ENCODE measurements around the gene CDH15.

DNA sequence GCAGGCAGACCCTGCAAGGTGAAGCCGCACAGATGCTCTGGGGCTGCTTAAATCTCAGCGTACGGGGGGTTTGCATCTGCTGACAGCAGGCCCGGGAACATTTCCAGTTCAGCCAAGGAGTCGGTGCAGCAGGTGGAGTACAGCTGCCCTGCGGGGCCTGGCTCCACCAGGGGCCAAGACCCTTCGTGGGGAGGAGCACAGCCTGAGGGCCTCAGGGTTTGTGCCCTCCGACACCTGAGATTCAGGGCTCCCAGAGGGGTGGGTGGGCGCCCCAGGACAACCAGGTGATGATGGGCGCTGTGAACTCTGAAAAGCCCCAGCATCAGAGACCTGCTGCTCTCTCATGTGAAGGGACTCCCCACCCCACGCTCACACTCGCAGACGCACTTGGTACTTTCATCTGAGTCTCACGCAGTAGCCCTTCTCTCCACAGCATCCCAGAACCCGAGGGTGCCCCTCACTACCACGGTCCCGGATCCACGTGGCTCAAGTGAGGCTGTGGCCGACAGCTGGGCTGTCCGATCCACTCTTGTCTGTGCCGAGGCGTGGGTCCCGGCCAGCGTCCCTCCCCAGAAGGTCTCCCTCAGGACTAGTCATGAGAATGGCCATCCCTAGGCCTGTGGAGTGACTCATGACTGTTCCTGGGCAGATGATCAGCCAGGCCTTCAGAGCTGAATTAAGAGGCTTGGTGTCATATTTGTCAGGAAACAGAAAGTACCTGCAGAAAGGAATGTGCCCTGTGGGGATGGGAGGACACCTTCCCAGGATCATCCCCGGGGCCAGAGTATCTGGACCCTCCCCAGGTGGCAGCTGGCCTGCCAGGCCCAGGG lies 48.3 kb upstream of the CDH15 start:
- TF ChIP-seq, protein P1, sequence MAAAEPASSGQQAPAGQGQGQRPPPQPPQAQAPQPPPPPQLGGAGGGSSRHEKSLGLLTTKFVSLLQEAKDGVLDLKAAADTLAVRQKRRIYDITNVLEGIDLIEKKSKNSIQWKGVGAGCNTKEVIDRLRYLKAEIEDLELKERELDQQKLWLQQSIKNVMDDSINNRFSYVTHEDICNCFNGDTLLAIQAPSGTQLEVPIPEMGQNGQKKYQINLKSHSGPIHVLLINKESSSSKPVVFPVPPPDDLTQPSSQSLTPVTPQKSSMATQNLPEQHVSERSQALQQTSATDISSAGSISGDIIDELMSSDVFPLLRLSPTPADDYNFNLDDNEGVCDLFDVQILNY (CRISPR knock-in tag; IDR thresholded peaks at IDR 0.05), result no peak
- TF ChIP-seq IRF2 (CRISPR knock-in tag; IDR thresholded peaks at IDR 0.05; ENCODE audit: borderline replicate concordance, low read depth) (no peak), NR1H2 (CRISPR knock-in tag; IDR thresholded peaks at IDR 0.05) (no peak)
- TF ChIP-seq, protein P2, sequence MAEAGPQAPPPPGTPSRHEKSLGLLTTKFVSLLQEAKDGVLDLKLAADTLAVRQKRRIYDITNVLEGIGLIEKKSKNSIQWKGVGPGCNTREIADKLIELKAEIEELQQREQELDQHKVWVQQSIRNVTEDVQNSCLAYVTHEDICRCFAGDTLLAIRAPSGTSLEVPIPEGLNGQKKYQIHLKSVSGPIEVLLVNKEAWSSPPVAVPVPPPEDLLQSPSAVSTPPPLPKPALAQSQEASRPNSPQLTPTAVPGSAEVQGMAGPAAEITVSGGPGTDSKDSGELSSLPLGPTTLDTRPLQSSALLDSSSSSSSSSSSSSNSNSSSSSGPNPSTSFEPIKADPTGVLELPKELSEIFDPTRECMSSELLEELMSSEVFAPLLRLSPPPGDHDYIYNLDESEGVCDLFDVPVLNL (CRISPR knock-in tag; IDR thresholded peaks at IDR 0.05; ENCODE audit: borderline replicate concordance, low read depth), result no peak
- TF ChIP-seq, protein P3, sequence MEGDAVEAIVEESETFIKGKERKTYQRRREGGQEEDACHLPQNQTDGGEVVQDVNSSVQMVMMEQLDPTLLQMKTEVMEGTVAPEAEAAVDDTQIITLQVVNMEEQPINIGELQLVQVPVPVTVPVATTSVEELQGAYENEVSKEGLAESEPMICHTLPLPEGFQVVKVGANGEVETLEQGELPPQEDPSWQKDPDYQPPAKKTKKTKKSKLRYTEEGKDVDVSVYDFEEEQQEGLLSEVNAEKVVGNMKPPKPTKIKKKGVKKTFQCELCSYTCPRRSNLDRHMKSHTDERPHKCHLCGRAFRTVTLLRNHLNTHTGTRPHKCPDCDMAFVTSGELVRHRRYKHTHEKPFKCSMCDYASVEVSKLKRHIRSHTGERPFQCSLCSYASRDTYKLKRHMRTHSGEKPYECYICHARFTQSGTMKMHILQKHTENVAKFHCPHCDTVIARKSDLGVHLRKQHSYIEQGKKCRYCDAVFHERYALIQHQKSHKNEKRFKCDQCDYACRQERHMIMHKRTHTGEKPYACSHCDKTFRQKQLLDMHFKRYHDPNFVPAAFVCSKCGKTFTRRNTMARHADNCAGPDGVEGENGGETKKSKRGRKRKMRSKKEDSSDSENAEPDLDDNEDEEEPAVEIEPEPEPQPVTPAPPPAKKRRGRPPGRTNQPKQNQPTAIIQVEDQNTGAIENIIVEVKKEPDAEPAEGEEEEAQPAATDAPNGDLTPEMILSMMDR (IDR thresholded peaks at IDR 0.05), result no peak

All from WTC11 (cell line).